Measurements from ENCODE around the gene MCM3. TPM values are rescaled to one million over a fixed set of nuclear protein-coding genes. Genes with fewer than 3 reads are reported as not detected.
A peak's percentile ranks its signal among the peaks of the same experiment; 100 is the strongest.

MCM3 gene
- polyA plus RNA-seq, 3 donors, result 10.7 to 15.3 (median 12.1) TPM

- no peaks in the 10 kb centered on the region for H3K36me3 ChIP-seq (replicated peaks in 1 of 2; ENCODE audit: control insufficient read depth in 1 of 2, insufficient read depth in 2 of 2, low read length in 2 of 2)
- peaks cover 0 to 5% (median 3%) of the 10 kb centered on the region in 7 donors for H3K9me3 Mint-ChIP-seq
- H3K4me1 Mint-ChIP-seq, result peaks cover 19% of the 10 kb centered on the region
- H3K27ac Mint-ChIP-seq, result no peak overlapping the region
- intact Hi-C loops (cut with micrococcal nuclease), result loop anchor here (5.0 to 10.0 kb wide), 4 partner anchors 74 to 287 kb away; partner anchors contain the start of genes TRAM2 (in 2 of the 2) and PAQR8 (in 1 of the 2)
- H3K4me2 ChIP-seq (replicated peaks; ENCODE audit: extremely low read depth, low read length, poor library complexity, severe bottlenecking), result no peak overlapping the region
- no peaks in the 10 kb centered on the region for H3K9me3 ChIP-seq (replicated peaks in 1 of 2; ENCODE audit: control insufficient read depth in 1 of 2, insufficient read depth in 1 of 2, low read length in 2 of 2)
- no peak overlapping the region for H3K9ac ChIP-seq (ENCODE audit: insufficient read depth, low read length, poor library complexity, severe bottlenecking)
- H3K27me3 Mint-ChIP-seq (ENCODE audit: low read depth in 3 of 3), result peaks cover 0 to 1% (median 0%) of the 10 kb centered on the region in 3 donors
- no peak overlapping the region for H3K4me3 ChIP-seq (replicated peaks in 1 of 3; ENCODE audit: low read depth in 2 of 3, low read length in 3 of 3)
- H3K4me3 Mint-ChIP-seq, result no peak overlapping the region
- no peaks in the 10 kb centered on the region for H3K36me3 Mint-ChIP-seq
- DNase-seq, result no peak
- WGBS (ENCODE audit: insufficient coverage), result 98% methylated on average over 5 of the region's 7 CpGs
- no peaks in the 10 kb centered on the region for H3K27me3 ChIP-seq (ENCODE audit: control insufficient read depth in 2 of 2, insufficient read depth in 2 of 2, low read length in 2 of 2)
- H4K20me1 ChIP-seq (ENCODE audit: insufficient read depth, low read length), result no peaks in the 10 kb centered on the region
- no peak for TF ChIP-seq CTCF (IDR thresholded peaks at IDR 0.05)
- no peak overlapping the region for H3K27ac ChIP-seq (ENCODE audit: low read depth in 1 of 2, low read length in 2 of 2)
- H2AFZ ChIP-seq (ENCODE audit: insufficient read depth, low read depth, low read length, poor library complexity, severe bottlenecking), result no peak overlapping the region
- H3K4me1 ChIP-seq (ENCODE audit: control insufficient read depth in 1 of 2, insufficient read depth in 2 of 2, low read length in 2 of 2), result peaks cover 21 to 28% of the 10 kb centered on the region in 2 donors
- H3K79me2 ChIP-seq (ENCODE audit: insufficient read depth, low read length), result peaks cover 13% of the 10 kb centered on the region
Observed at GRCh38 chr6:52288216-52288615, 3.7 kb upstream of the MCM3 start.

- Histone ChIP-seq H3K9me3 (replicated peaks in 1 of 2; ENCODE audit: control insufficient read depth in 1 of 2, insufficient read depth in 1 of 2, low read length in 2 of 2) (no peaks in the 10 kb centered on the region), H4K20me1 (ENCODE audit: insufficient read depth, low read length) (no peaks in the 10 kb centered on the region), H3K4me2 (replicated peaks; ENCODE audit: extremely low read depth, low read length, poor library complexity, severe bottlenecking) (no peak overlapping the region), H3K36me3 (replicated peaks in 1 of 2; ENCODE audit: control insufficient read depth in 1 of 2, insufficient read depth in 2 of 2, low read length in 2 of 2) (peaks cover 3 to 8% of the 10 kb centered on the region in 2 donors), H3K9ac (ENCODE audit: insufficient read depth, low read length, poor library complexity, severe bottlenecking) (no peak overlapping the region), H3K4me3 (replicated peaks in 1 of 3; ENCODE audit: low read depth in 2 of 3, low read length in 3 of 3) (no peak overlapping the region), H3K4me1 (ENCODE audit: control insufficient read depth in 1 of 2, insufficient read depth in 2 of 2, low read length in 2 of 2) (peaks cover 21 to 30% of the 10 kb centered on the region in 2 donors), H3K27ac (ENCODE audit: low read depth in 1 of 2, low read length in 2 of 2) (peak overlapping the region in 1 of 2 donors; percentile 49), H3K27me3 (ENCODE audit: control insufficient read depth in 2 of 2, insufficient read depth in 2 of 2, low read length in 2 of 2) (no peaks in the 10 kb centered on the region), H2AFZ (ENCODE audit: insufficient read depth, low read depth, low read length, poor library complexity, severe bottlenecking) (no peak overlapping the region), H3K79me2 (ENCODE audit: insufficient read depth, low read length) (peaks cover 26% of the 10 kb centered on the region)
- intact Hi-C loops (cut with micrococcal nuclease), result loop anchor here (5.0 to 10.0 kb wide), 4 partner anchors 75 to 288 kb away; partner anchors contain the start of genes TRAM2 (in 2 of the 2) and PAQR8 (in 1 of the 2)
- Mint-ChIP-seq H3K36me3 (peaks cover 6% of the 10 kb centered on the region in 2 donors), H3K4me3 (no peak overlapping the region), H3K9me3 (peaks cover 0 to 3% (median under 1%) of the 10 kb centered on the region in 7 donors), H3K27ac (no peak overlapping the region), H3K4me1 (peaks cover 28% of the 10 kb centered on the region), H3K27me3 (ENCODE audit: low read depth in 3 of 3) (peaks cover 0 to 1% (median 0%) of the 10 kb centered on the region in 3 donors)
- peak; percentile 71 for TF ChIP-seq CTCF (IDR thresholded peaks at IDR 0.05)
- WGBS (ENCODE audit: insufficient coverage), result no CpG with 5 or more reads among the region's 2 CpGs
- peak; percentile 51 to 67 (median 65) for DNase-seq
Observed at GRCh38 chr6:52286798-52287432, 2.4 kb upstream of the MCM3 start.
